Measurements from ENCODE around the gene LSM10.

Gene LSM10

DNA sequence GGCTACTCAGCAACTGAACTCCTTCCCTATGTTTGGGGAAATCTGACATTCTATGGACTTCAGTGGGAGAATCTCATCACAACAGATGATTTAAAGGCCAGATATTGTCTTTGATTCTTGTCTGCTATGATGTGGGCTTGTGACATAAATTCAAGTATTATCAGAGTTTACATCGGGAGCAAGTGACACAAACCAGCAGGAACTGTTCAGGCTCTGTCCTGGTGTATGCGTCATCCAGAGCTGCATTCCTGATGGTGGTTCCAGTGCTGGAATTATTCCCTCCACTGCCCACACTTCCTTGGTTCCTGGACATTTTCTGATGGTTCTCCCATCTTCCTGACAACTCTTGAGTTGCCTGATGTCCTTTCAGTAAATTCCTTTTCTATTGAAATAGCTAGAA lies 10.8 kb upstream of the LSM10 start:
- Histone ChIP-seq H3K79me2 (ENCODE audit: insufficient read depth, low read length) (no peaks in the 10 kb centered on the region), H2AFZ (ENCODE audit: low read depth, low read length, severe bottlenecking) (no peak overlapping the region), H3K4me2 (ENCODE audit: low read depth, low read length, poor library complexity, severe bottlenecking) (no peak overlapping the region), H4K20me1 (ENCODE audit: low read depth, low read length) (no peaks in the 10 kb centered on the region), H3K9me3 (ENCODE audit: insufficient read depth, low read length) (no peaks in the 10 kb centered on the region), H3F3A (ENCODE audit: insufficient read depth) (no peaks in the 10 kb centered on the region), H3K9me2 (replicated peaks; ENCODE audit: insufficient read depth, low read length) (no peaks in the 10 kb centered on the region), H3K27ac (ENCODE audit: low read depth, low read length) (no peak overlapping the region), H3K36me3 (ENCODE audit: low read length) (no peaks in the 10 kb centered on the region), H3K9ac (ENCODE audit: low read length) (no peak overlapping the region), H3K27me3 (ENCODE audit: low read length) (no peaks in the 10 kb centered on the region), H3K4me3 (ENCODE audit: insufficient read depth, low read length, poor library complexity, severe bottlenecking) (no peak overlapping the region)
- TF ChIP-seq EZH2phosphoT487 (conservative IDR thresholded peaks at IDR 0.05; ENCODE audit: low read length), result no peak

DNA sequence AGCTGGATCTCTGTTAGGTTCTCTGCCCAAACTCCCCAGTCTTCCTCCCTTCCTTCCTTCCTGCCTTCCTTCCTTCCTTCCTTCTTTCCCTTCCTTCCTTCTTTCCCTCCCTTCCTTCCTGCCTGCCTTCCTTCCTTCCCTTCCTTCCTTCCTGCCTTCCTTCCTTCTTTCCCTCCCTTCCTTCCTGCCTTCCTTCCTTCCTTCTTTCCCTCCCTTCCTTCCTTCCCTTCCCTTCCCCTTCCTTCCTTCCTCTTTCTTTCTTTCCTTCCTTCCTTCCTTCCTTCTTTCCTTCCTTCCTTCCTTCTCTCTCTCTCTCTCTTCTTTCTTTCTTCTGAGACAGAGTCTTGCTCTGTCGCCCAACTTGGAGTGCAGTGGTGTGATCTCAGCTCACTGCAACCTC lies 8.7 kb upstream of the LSM10 start:
- Histone ChIP-seq H3K36me3 (ENCODE audit: low read length) (no peaks in the 10 kb centered on the region), H3K4me3 (ENCODE audit: insufficient read depth, low read length, poor library complexity, severe bottlenecking) (no peak overlapping the region), H3F3A (ENCODE audit: insufficient read depth) (no peaks in the 10 kb centered on the region), H3K4me2 (ENCODE audit: low read depth, low read length, poor library complexity, severe bottlenecking) (no peak overlapping the region), H2AFZ (ENCODE audit: low read depth, low read length, severe bottlenecking) (no peak overlapping the region), H3K79me2 (ENCODE audit: insufficient read depth, low read length) (no peaks in the 10 kb centered on the region), H3K9me2 (replicated peaks; ENCODE audit: insufficient read depth, low read length) (no peaks in the 10 kb centered on the region), H3K27ac (ENCODE audit: low read depth, low read length) (no peak overlapping the region), H3K27me3 (ENCODE audit: low read length) (no peaks in the 10 kb centered on the region), H4K20me1 (ENCODE audit: low read depth, low read length) (no peaks in the 10 kb centered on the region), H3K9ac (ENCODE audit: low read length) (no peak overlapping the region), H3K9me3 (ENCODE audit: insufficient read depth, low read length) (peaks cover 2% of the 10 kb centered on the region; the same call in 1 of the 2 replicates)
- no peak for TF ChIP-seq EZH2phosphoT487 (conservative IDR thresholded peaks at IDR 0.05; ENCODE audit: low read length)
- TF ChIP-seq, protein P1, sequence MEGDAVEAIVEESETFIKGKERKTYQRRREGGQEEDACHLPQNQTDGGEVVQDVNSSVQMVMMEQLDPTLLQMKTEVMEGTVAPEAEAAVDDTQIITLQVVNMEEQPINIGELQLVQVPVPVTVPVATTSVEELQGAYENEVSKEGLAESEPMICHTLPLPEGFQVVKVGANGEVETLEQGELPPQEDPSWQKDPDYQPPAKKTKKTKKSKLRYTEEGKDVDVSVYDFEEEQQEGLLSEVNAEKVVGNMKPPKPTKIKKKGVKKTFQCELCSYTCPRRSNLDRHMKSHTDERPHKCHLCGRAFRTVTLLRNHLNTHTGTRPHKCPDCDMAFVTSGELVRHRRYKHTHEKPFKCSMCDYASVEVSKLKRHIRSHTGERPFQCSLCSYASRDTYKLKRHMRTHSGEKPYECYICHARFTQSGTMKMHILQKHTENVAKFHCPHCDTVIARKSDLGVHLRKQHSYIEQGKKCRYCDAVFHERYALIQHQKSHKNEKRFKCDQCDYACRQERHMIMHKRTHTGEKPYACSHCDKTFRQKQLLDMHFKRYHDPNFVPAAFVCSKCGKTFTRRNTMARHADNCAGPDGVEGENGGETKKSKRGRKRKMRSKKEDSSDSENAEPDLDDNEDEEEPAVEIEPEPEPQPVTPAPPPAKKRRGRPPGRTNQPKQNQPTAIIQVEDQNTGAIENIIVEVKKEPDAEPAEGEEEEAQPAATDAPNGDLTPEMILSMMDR (IDR thresholded peaks at IDR 0.05; ENCODE audit: insufficient read depth, low read length, poor library complexity, severe bottlenecking), result no peak

DNA sequence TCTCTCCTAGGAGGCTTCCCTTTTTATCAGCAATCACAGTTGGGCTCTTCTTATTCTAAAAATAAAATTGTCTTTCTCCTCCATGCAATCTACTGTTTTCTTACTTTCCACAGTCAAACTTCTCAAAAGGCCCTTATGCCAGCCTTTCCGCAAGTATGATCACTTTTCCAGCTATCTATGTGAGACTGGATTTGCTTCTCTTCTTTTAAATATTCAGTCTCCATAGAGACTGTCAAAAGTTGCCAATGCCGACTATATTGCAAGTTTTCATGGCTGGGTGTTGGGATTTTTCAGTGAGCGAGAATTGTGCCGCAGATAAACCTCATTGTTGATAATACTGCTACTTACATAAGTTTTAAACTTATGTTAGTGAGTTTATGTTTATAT lies 4.8 kb upstream of the LSM10 start:
- Histone ChIP-seq H3K9ac (ENCODE audit: low read length) (no peak overlapping the region), H3K27ac (ENCODE audit: low read depth, low read length) (no peak overlapping the region), H3K4me2 (ENCODE audit: low read depth, low read length, poor library complexity, severe bottlenecking) (no peak overlapping the region), H3K27me3 (ENCODE audit: low read length) (no peaks in the 10 kb centered on the region), H2AFZ (ENCODE audit: low read depth, low read length, severe bottlenecking) (no peak overlapping the region), H3K4me3 (ENCODE audit: insufficient read depth, low read length, poor library complexity, severe bottlenecking) (no peak overlapping the region), H3K36me3 (ENCODE audit: low read length) (no peaks in the 10 kb centered on the region), H3F3A (ENCODE audit: insufficient read depth) (peaks cover 11% of the 10 kb centered on the region; the same call in 1 of the 2 replicates), H3K79me2 (ENCODE audit: insufficient read depth, low read length) (no peaks in the 10 kb centered on the region), H4K20me1 (ENCODE audit: low read depth, low read length) (no peaks in the 10 kb centered on the region), H3K9me3 (ENCODE audit: insufficient read depth, low read length) (peaks cover 6% of the 10 kb centered on the region; the same call in 1 of the 2 replicates), H3K9me2 (replicated peaks; ENCODE audit: insufficient read depth, low read length) (no peaks in the 10 kb centered on the region)
- TF ChIP-seq EZH2phosphoT487 (conservative IDR thresholded peaks at IDR 0.05; ENCODE audit: low read length), result no peak
- TF ChIP-seq, protein P1 (IDR thresholded peaks at IDR 0.05; ENCODE audit: insufficient read depth, low read length, poor library complexity, severe bottlenecking), result no peak

DNA sequence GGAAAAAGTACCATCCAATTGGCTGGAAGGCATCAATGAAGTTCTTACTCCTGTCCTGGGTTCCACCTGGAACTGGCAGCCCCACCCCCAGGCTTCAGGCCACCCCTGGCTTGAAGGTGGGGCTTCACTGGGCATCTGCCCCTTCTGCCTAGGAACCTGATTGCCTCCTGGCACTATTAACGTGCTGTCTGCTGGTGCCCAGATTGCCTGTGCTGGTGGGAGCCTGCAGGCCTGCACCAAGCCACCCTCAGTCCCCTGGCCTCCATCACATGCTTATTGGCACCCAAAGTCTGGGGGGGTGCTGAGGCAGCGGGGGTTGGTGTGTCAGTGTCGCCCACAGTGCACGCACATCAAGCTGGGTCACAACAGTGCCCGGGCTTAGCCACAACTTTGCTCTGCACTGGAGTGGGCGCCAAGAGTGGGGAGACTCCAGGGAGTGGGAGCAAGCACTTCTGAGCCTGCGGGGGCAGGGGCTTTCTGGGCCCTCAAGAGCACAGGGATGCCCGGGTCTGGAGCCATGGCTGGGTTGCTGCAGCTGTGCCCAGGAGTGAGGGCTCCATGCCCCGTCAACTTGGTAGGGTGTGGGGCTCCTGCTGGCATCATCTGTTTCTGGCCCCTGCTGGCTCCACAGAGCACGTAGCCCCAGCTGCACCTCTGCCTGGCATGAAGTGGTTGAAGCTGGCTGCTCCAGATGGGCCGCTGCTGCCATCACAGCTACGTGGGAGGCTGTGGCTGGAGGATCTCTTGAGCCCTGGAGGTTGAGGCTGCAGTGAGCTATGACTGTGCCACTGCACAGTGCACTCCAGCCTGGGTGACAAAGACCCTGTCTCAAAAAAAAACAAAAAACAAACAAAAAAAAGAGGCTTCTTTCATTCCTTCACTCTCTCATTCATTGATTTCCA lies 4.1 kb upstream of the LSM10 start:
- peaks cover 15% of the 10 kb centered on the region; the same call in 1 of the 2 replicates for H3F3A ChIP-seq (ENCODE audit: insufficient read depth)
- no peak overlapping the region for H3K4me2 ChIP-seq (ENCODE audit: low read depth, low read length, poor library complexity, severe bottlenecking)
- TF ChIP-seq EZH2phosphoT487 (conservative IDR thresholded peaks at IDR 0.05; ENCODE audit: low read length), result no peak
- TF ChIP-seq, protein P1 (IDR thresholded peaks at IDR 0.05; ENCODE audit: insufficient read depth, low read length, poor library complexity, severe bottlenecking), result no peak
- no peak overlapping the region for H2AFZ ChIP-seq (ENCODE audit: low read depth, low read length, severe bottlenecking)
- H3K9me2 ChIP-seq (replicated peaks; ENCODE audit: insufficient read depth, low read length), result no peaks in the 10 kb centered on the region
- H3K27ac ChIP-seq (ENCODE audit: low read depth, low read length), result no peak overlapping the region
- H4K20me1 ChIP-seq (ENCODE audit: low read depth, low read length), result no peaks in the 10 kb centered on the region
- H3K79me2 ChIP-seq (ENCODE audit: insufficient read depth, low read length), result peaks cover 6% of the 10 kb centered on the region
- no peak overlapping the region for H3K9ac ChIP-seq (ENCODE audit: low read length)
- no peak overlapping the region for H3K4me3 ChIP-seq (ENCODE audit: insufficient read depth, low read length, poor library complexity, severe bottlenecking)
- no peaks in the 10 kb centered on the region for H3K27me3 ChIP-seq (ENCODE audit: low read length)
- H3K9me3 ChIP-seq (ENCODE audit: insufficient read depth, low read length), result peaks cover 6% of the 10 kb centered on the region; the same call in 1 of the 2 replicates
- no peaks in the 10 kb centered on the region for H3K36me3 ChIP-seq (ENCODE audit: low read length)

All from SU-DHL-6 (cell line).